ENCODE results near the gene CCDC144A.
"Not testable (repeated sequence)": the region's sequence is repeated elsewhere in the genome, so short reads cannot be mapped to it uniquely, and the experiment has no call there.

Gene CCDC144A

GRCh38 chr17:16768290-16769175 lies 78.5 kb downstream of the CCDC144A start:
- not testable (repeated sequence) for H3K27ac ChIP-seq; DNase-seq (ENCODE audit: low read depth, low spot score); H3K4me3 ChIP-seq; H3K36me3 ChIP-seq (ENCODE audit: insufficient read depth, low read length); H3K9ac ChIP-seq (ENCODE audit: insufficient read length); H3K9me3 ChIP-seq (ENCODE audit: low read depth, low read length)

- DNase-seq (ENCODE audit: low read depth, low spot score); H3K36me3 ChIP-seq (ENCODE audit: insufficient read depth, low read length); H3K9me3 ChIP-seq (ENCODE audit: low read depth, low read length); H3K9ac ChIP-seq (ENCODE audit: insufficient read length); H3K4me3 ChIP-seq; H3K27ac ChIP-seq: not testable (repeated sequence)
Observed at GRCh38 chr17:16772394-16773145, 82.5 kb downstream of the CCDC144A start.

- H3K9ac ChIP-seq (ENCODE audit: insufficient read length); H3K27ac ChIP-seq; H3K9me3 ChIP-seq (ENCODE audit: low read depth, low read length); H3K36me3 ChIP-seq (ENCODE audit: insufficient read depth, low read length); H3K4me3 ChIP-seq; DNase-seq (ENCODE audit: low read depth, low spot score): not testable (repeated sequence)
Observed at GRCh38 chr17:16773146-16773522, 83.1 kb downstream of the CCDC144A start.

- not testable (repeated sequence) for H3K4me3 ChIP-seq; H3K9me3 ChIP-seq (ENCODE audit: low read depth, low read length); H3K27ac ChIP-seq; DNase-seq (ENCODE audit: low read depth, low spot score); H3K9ac ChIP-seq (ENCODE audit: insufficient read length); H3K36me3 ChIP-seq (ENCODE audit: insufficient read depth, low read length)
Observed at GRCh38 chr17:16787851-16788250, 97.8 kb downstream of the CCDC144A start.

- not testable (repeated sequence) for H3K9me3 ChIP-seq (ENCODE audit: low read depth, low read length)
Observed at GRCh38 chr17:16788889-16789536, 99.0 kb downstream of the CCDC144A start.

GRCh38 chr17:16789622-16790021 lies 99.6 kb downstream of the CCDC144A start:
- not testable (repeated sequence) for H3K9me3 ChIP-seq (ENCODE audit: low read depth, low read length); DNase-seq (ENCODE audit: low read depth, low spot score); H3K36me3 ChIP-seq (ENCODE audit: insufficient read depth, low read length); H3K4me3 ChIP-seq; H3K9ac ChIP-seq (ENCODE audit: insufficient read length); H3K27ac ChIP-seq

More at GRCh38 chr17:16788889-16789536, 99.0 kb downstream of the CCDC144A start:
- not testable (repeated sequence) for DNase-seq (ENCODE audit: low read depth, low spot score); H3K27ac ChIP-seq; H3K36me3 ChIP-seq (ENCODE audit: insufficient read depth, low read length); H3K9ac ChIP-seq (ENCODE audit: insufficient read length); H3K4me3 ChIP-seq

- H3K9ac ChIP-seq (ENCODE audit: insufficient read length); H3K36me3 ChIP-seq (ENCODE audit: insufficient read depth, low read length); DNase-seq (ENCODE audit: low read depth, low spot score); H3K4me3 ChIP-seq; H3K27ac ChIP-seq; H3K9me3 ChIP-seq (ENCODE audit: low read depth, low read length): not testable (repeated sequence)
Observed at GRCh38 chr17:16790313-16790871, 100.4 kb downstream of the CCDC144A start.

GRCh38 chr17:16794215-16794614 lies 104.2 kb downstream of the CCDC144A start:
- not testable (repeated sequence) for H3K36me3 ChIP-seq (ENCODE audit: insufficient read depth, low read length); H3K27ac ChIP-seq; DNase-seq (ENCODE audit: low read depth, low spot score); H3K9ac ChIP-seq (ENCODE audit: insufficient read length); H3K4me3 ChIP-seq; H3K9me3 ChIP-seq (ENCODE audit: low read depth, low read length)

GRCh38 chr17:16795894-16796293 lies 105.9 kb downstream of the CCDC144A start:
- not testable (repeated sequence) for H3K9me3 ChIP-seq (ENCODE audit: low read depth, low read length); H3K9ac ChIP-seq (ENCODE audit: insufficient read length); DNase-seq (ENCODE audit: low read depth, low spot score); H3K4me3 ChIP-seq; H3K27ac ChIP-seq; H3K36me3 ChIP-seq (ENCODE audit: insufficient read depth, low read length)

GRCh38 chr17:16804851-16805250 lies 114.8 kb downstream of the CCDC144A start:
- not testable (repeated sequence) for DNase-seq (ENCODE audit: low read depth, low spot score); H3K27ac ChIP-seq; H3K4me3 ChIP-seq; H3K9ac ChIP-seq (ENCODE audit: insufficient read length); H3K36me3 ChIP-seq (ENCODE audit: insufficient read depth, low read length); H3K9me3 ChIP-seq (ENCODE audit: low read depth, low read length)

- H3K36me3 ChIP-seq (ENCODE audit: insufficient read depth, low read length); H3K4me3 ChIP-seq; H3K9ac ChIP-seq (ENCODE audit: insufficient read length); H3K27ac ChIP-seq; DNase-seq (ENCODE audit: low read depth, low spot score); H3K9me3 ChIP-seq (ENCODE audit: low read depth, low read length): not testable (repeated sequence)
Observed at GRCh38 chr17:16806599-16806998, 116.6 kb downstream of the CCDC144A start.

GRCh38 chr17:16807620-16808019 lies 117.6 kb downstream of the CCDC144A start:
- H3K9ac ChIP-seq (ENCODE audit: insufficient read length); H3K27ac ChIP-seq; H3K4me3 ChIP-seq; DNase-seq (ENCODE audit: low read depth, low spot score); H3K36me3 ChIP-seq (ENCODE audit: insufficient read depth, low read length); H3K9me3 ChIP-seq (ENCODE audit: low read depth, low read length): not testable (repeated sequence)

- not testable (repeated sequence) for H3K27ac ChIP-seq; H3K9ac ChIP-seq (ENCODE audit: insufficient read length); H3K36me3 ChIP-seq (ENCODE audit: insufficient read depth, low read length); H3K4me3 ChIP-seq; H3K9me3 ChIP-seq (ENCODE audit: low read depth, low read length); DNase-seq (ENCODE audit: low read depth, low spot score)
Observed at GRCh38 chr17:16810236-16810635, 120.2 kb downstream of the CCDC144A start.

- not testable (repeated sequence) for H3K9ac ChIP-seq (ENCODE audit: insufficient read length); H3K4me3 ChIP-seq; H3K27ac ChIP-seq; DNase-seq (ENCODE audit: low read depth, low spot score); H3K36me3 ChIP-seq (ENCODE audit: insufficient read depth, low read length); H3K9me3 ChIP-seq (ENCODE audit: low read depth, low read length)
Observed at GRCh38 chr17:16812126-16812525, 122.1 kb downstream of the CCDC144A start.

Measured in SK-N-MC (cell line).